Endometrial microvascular endothelial cells (primary cell): ENCODE data around the gene GNB2. TPM values are rescaled to one million over a fixed set of nuclear protein-coding genes. Genes with fewer than 3 reads are reported as not detected.

Source experiments
- in situ Hi-C: cut with HindIII; loops from 2 replicates; pipeline ENCODE4 v1.10.0; 2017; ENCODE audit warnings: low sequenced_read_pairs, low pct_unique_long_range_greater_than_20kb; ENCODE audit errors: inconsistent ontology term
- total RNA-seq: library from RNA; depleted of rRNA; stranded (reverse); fragments of >200 nt; gene quantifications from one replicate; pipeline ENCODE4 v1.2.3, GENCODE V29; 2015; ENCODE audit errors: inconsistent ontology term

GNB2 gene
- total RNA-seq = 301 TPM

DNA sequence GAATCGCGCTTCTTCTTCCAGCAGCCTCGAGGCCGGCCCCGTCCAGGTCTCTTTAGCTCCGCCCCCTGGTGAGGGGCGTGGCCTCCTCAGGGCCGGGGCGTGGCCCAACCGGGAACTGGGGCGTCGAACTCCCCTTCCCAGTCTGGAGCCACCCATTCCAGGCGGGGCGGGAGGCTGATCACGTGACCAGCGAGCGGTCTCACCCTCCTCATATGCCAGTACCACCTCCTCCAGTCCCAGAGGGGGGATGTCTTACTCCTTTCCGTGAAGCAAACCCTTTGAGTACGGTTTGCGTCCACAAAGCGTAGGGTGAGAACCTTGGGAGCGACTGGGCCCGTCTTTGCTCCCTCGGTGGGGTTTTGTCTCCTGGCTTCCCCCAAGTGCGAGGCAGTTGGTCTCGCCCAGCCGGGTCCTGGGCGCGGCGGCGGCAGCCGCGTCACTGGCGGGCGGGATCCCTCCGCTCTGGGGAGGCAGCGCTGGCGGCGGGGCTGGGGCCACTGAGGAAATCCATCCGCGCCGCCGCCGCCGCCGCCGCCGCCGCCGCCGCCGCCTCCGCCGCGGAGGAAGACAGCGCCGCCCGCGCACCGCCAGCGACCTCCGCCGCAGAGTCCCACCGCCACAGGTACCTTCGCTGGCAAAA lies at the start of gene GNB2:
Gene GNB2, plus strand, starts transcription at position 439 of the 640 bp plus-strand sequence. CDS start 2,526 bp downstream, outside the sequence.
- in situ Hi-C loops = no loop called here

GRCh38 chr7:100623951-100624824 lies 49.4 kb upstream of the GNB2 start:
- in situ Hi-C loops = no loop called here

GRCh38 chr7:100626055-100626454 lies 47.5 kb upstream of the GNB2 start:
- in situ Hi-C loops = no loop called here

DNA sequence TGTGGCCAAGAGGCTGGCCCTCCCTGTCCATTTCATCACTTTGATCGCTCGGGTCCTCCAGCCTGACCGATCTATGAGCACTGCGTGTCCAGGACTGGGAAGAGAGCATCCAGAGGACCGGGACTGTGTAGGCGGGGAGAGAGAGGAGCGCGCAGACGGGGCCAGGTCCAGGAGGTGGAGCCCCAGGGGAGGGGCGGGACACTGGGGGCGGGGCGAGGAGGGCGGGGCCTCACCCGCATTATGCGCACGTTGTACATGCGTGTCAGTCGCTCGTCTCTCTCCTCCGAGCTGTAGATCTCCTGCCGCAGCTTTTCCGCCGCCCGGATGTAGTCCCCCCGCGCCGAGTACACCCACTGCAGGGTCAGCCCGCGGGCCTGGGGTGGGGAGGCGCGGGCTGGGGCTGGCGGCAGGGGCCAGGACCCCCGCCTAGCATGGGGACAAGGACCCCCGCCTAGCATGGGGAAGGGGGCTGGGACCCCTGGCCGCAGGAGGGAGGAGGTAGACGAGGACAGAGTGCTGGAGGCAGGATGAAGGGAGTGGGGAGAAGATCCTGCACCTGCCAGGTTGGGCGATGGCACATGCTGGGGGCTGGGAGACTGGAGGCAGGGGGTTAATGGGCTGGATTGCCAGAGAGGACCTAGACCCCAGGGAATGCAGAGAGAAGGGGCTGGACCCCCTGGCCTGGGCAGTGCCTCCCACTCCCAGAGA lies 46.9 kb upstream of the GNB2 start:
- in situ Hi-C loops = no loop called here

GRCh38 chr7:100627238-100627549 lies 46.3 kb upstream of the GNB2 start:
- in situ Hi-C loops = no loop called here

- in situ Hi-C loops = no loop called here
Measured at GRCh38 chr7:100629117-100629716, 44.3 kb upstream of the GNB2 start.

- in situ Hi-C loops = no loop called here
Measured at GRCh38 chr7:100630066-100630465, 43.5 kb upstream of the GNB2 start.

GRCh38 chr7:100632951-100633717 lies 40.4 kb upstream of the GNB2 start:
- in situ Hi-C loops = no loop called here

- in situ Hi-C loops = no loop called here
Measured at GRCh38 chr7:100639995-100640516, 33.5 kb upstream of the GNB2 start.

GRCh38 chr7:100640517-100641440 lies 32.8 kb upstream of the GNB2 start:
- in situ Hi-C loops = no loop called here

DNA sequence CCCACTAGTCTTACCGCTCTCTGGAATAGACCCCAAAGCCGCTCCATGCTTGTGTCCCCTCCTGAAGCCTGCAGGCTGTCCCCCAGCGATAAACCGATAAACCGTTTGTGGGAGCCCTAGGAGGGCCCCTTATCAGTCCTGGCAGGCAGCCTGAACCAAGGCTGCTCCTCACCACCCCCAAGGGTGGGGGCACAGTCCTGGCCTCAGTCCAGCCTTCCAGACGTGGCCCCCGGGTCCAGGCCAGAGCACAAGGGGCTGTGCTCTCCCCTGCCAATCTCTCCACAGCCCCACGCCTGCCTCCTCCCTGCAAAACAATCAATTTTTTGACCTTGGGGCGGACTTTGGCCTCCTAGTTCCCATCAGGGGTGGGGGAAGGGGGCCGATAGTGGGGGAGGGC lies 32.1 kb upstream of the GNB2 start, which contains the start of gene TFR2:
Gene TFR2, minus strand, starts transcription at position 90 of the 397 bp plus-strand sequence. Its CDS starts 43 bp downstream, at position 47.
- in situ Hi-C loops = no loop called here

GRCh38 chr7:100641860-100642533 lies 31.5 kb upstream of the GNB2 start:
- in situ Hi-C loops = no loop called here

DNA sequence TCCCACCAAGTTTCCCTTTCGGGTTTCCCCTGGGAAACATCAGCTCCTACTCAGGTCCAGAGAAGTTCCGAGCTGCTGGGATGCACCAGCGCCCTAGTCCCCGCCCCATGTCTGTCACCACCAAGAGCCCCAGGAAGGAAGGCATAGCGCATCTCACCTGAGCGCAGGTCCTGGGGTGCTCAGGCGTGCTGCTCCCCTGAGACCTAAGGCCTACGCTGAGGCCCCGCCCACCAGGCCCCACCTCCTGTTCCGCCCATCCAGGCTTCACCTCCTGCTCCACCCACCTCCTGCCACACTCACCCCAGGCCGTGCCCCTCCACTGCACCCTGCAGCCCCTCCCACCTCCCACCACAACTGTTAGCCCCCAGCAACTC lies 31.0 kb upstream of the GNB2 start:
- in situ Hi-C loops = no loop called here

DNA sequence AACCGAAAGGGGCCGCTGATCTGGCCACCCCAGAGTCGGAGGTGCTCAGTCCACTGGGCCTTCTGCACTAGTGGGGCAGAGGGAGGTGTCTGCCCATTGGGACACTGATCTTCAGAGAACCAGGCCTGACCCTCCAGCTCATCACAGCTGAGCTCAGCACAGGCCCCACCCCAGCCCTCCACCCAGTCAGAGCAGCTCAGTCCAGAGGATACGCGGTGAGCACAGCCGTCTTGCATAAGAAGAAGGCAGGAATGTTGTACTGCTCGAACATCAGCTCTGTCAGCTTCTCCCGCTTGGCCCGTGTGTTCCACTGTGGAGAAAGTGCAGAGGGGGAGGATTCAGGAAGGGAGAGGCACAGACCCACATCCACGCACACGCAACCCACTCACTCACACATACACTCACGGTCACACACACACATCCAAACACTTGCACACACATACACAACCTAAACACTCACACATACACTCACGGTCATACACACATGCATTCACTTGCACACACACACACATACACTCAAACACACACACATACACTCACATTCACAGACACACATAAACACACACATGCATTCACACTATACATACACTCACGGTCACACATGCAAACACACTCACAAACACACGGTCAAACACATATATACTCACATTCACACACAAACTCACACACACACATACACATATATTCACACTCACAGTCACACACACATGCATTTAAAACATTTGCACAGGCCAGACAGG lies 23.5 kb upstream of the GNB2 start:
- in situ Hi-C loops = no loop called here

GRCh38 chr7:100654908-100655831 lies 18.4 kb upstream of the GNB2 start:
- in situ Hi-C loops = no loop called here
